Measurements from ENCODE around the gene LMCD1.
A peak's percentile ranks its signal among the peaks of the same experiment; 100 is the strongest.

The LMCD1 gene

GRCh38 chr3:8524656-8525399, 23.2 kb downstream of the LMCD1 start:
- intact Hi-C loops (cut with DNase I) = no loop called here
- no peak for DNase-seq

- DNase-seq = no peak
- intact Hi-C loops (cut with DNase I) = no loop called here
Measured at GRCh38 chr3:8525893-8526292, 24.3 kb downstream of the LMCD1 start.

GRCh38 chr3:8529181-8529637, 27.6 kb downstream of the LMCD1 start:
- intact Hi-C loops (cut with DNase I) = no loop called here
- DNase-seq = peak in 14 of 42 donors; percentile 11 to 61 (median 24)

GRCh38 chr3:8529738-8530525, 28.3 kb downstream of the LMCD1 start:
- intact Hi-C loops (cut with DNase I) = no loop called here
- peak in 2 of 42 donors; percentile 20 to 46 for DNase-seq

GRCh38 chr3:8530581-8530980, 29.0 kb downstream of the LMCD1 start:
- DNase-seq = no peak
- intact Hi-C loops (cut with DNase I) = no loop called here

- no peak for DNase-seq
- intact Hi-C loops (cut with DNase I) = no loop called here
Measured at GRCh38 chr3:8532251-8532871, 30.7 kb downstream of the LMCD1 start.

GRCh38 chr3:8536096-8537056, 34.8 kb downstream of the LMCD1 start:
- DNase-seq = no peak
- intact Hi-C loops (cut with DNase I) = no loop called here

- intact Hi-C loops (cut with DNase I) = no loop called here
- no peak for DNase-seq
Measured at GRCh38 chr3:8537440-8537839, 35.8 kb downstream of the LMCD1 start.

GRCh38 chr3:8538223-8538622, 36.6 kb downstream of the LMCD1 start:
- intact Hi-C loops (cut with DNase I) = no loop called here
- DNase-seq = no peak

GRCh38 chr3:8538913-8539312, 37.3 kb downstream of the LMCD1 start:
- intact Hi-C loops (cut with DNase I) = no loop called here
- no peak for DNase-seq

GRCh38 chr3:8539419-8539818, 37.8 kb downstream of the LMCD1 start:
- intact Hi-C loops (cut with DNase I) = no loop called here
- DNase-seq = no peak

- no peak for DNase-seq
- intact Hi-C loops (cut with DNase I) = no loop called here
Measured at GRCh38 chr3:8540456-8540855, 38.8 kb downstream of the LMCD1 start.

- intact Hi-C loops (cut with DNase I) = no loop called here
- DNase-seq = no peak
Measured at GRCh38 chr3:8541486-8541885, 39.9 kb downstream of the LMCD1 start.

- intact Hi-C loops (cut with DNase I) = no loop called here
- no peak for DNase-seq
Measured at GRCh38 chr3:8542190-8543135, 40.8 kb downstream of the LMCD1 start.

- intact Hi-C loops (cut with DNase I) = no loop called here
- no peak for DNase-seq
Measured at GRCh38 chr3:8546609-8547008, 45.0 kb downstream of the LMCD1 start.

GRCh38 chr3:8548502-8549275, 47.1 kb downstream of the LMCD1 start:
- intact Hi-C loops (cut with DNase I) = no loop called here
- DNase-seq = peak in 1 of 42 donors; percentile 51

GRCh38 chr3:8549354-8549753, 47.7 kb downstream of the LMCD1 start:
- DNase-seq = no peak
- intact Hi-C loops (cut with DNase I) = no loop called here
